HFFc6 (cell line): ENCODE results near the gene ETFA. TPM values are rescaled to one million over a fixed set of nuclear protein-coding genes. Genes with fewer than 3 reads are reported as not detected.

Experiments
- DNase-seq: peaks from one replicate; pipeline ENCODE4 v3.0.0-alpha.2; 2018
- H3K27ac Mint-ChIP-seq: 2 replicates; pipeline ENCODE4 v1.8.0; 2020; ENCODE audit warnings: mild to moderate bottlenecking, mixed read lengths
- H3K27me3 Mint-ChIP-seq: 2 replicates; pipeline ENCODE4 v1.8.0; 2021; ENCODE audit warnings: mild to moderate bottlenecking, moderate library complexity, mixed read lengths; ENCODE audit not compliant: insufficient read depth
- H3K36me3 Mint-ChIP-seq: 2 replicates; pipeline ENCODE4 v1.8.0; 2021; ENCODE audit warnings: low read depth, mixed read lengths
- H3K4me1 Mint-ChIP-seq: 2 replicates; pipeline ENCODE4 v1.8.0; 2020; ENCODE audit warnings: low read depth, mixed read lengths
- H3K4me3 Mint-ChIP-seq: 2 replicates; pipeline ENCODE4 v1.8.0; 2020; ENCODE audit warnings: mild to moderate bottlenecking, moderate library complexity, mixed read lengths
- H3K9me3 Mint-ChIP-seq: 2 replicates; pipeline ENCODE4 v1.8.0; 2020; ENCODE audit warnings: mild to moderate bottlenecking, mixed read lengths
- total RNA-seq, 6 experiments: library from RNA; stranded (reverse); fragmentation: NEBNext Ultra II Directional; extraction: Animal tissue kit (Norgen Biotek cat#: 25700); gene quantifications; 2 replicates in 1 of 6; 3 replicates in 5 of 6; pipeline ENCODE4 v1.2.3, GENCODE V29; 2021
- TF ChIP-seq, protein P1 (sequence below): fragments of 200-600 bp; sonication (generic); IDR thresholded peaks from 2 replicates; pipeline ENCODE4 v1.5.0; 2021; ENCODE audit warnings: antibody characterized with exemption, mild to moderate bottlenecking

The ETFA gene
- total RNA-seq, 6 experiments from 2014 or later, result 127 to 161 (median 146) TPM

GRCh38 chr15:76330080-76330680 lies 18.9 kb upstream of the ETFA start:
- Mint-ChIP-seq H3K27ac (no peak overlapping the region), H3K27me3 (peaks cover 7% of the 10 kb centered on the region), H3K4me1 (peaks cover 40% of the 10 kb centered on the region), H3K36me3 (no peaks in the 10 kb centered on the region), H3K4me3 (no peak overlapping the region), H3K9me3 (no peaks in the 10 kb centered on the region)
- DNase-seq, result peak; percentile 62
- TF ChIP-seq, protein P1, sequence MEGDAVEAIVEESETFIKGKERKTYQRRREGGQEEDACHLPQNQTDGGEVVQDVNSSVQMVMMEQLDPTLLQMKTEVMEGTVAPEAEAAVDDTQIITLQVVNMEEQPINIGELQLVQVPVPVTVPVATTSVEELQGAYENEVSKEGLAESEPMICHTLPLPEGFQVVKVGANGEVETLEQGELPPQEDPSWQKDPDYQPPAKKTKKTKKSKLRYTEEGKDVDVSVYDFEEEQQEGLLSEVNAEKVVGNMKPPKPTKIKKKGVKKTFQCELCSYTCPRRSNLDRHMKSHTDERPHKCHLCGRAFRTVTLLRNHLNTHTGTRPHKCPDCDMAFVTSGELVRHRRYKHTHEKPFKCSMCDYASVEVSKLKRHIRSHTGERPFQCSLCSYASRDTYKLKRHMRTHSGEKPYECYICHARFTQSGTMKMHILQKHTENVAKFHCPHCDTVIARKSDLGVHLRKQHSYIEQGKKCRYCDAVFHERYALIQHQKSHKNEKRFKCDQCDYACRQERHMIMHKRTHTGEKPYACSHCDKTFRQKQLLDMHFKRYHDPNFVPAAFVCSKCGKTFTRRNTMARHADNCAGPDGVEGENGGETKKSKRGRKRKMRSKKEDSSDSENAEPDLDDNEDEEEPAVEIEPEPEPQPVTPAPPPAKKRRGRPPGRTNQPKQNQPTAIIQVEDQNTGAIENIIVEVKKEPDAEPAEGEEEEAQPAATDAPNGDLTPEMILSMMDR, result peak; percentile 73

GRCh38 chr15:76328958-76329357 lies 17.7 kb upstream of the ETFA start:
- H3K4me1 Mint-ChIP-seq, result peaks cover 41% of the 10 kb centered on the region
- TF ChIP-seq, protein P1, result no peak
- no peak for DNase-seq
- H3K36me3 Mint-ChIP-seq, result no peaks in the 10 kb centered on the region
- H3K4me3 Mint-ChIP-seq, result no peak overlapping the region
- H3K27ac Mint-ChIP-seq, result no peak overlapping the region
- peaks cover 12% of the 10 kb centered on the region for H3K27me3 Mint-ChIP-seq
- no peaks in the 10 kb centered on the region for H3K9me3 Mint-ChIP-seq

- H3K36me3 Mint-ChIP-seq, result no peaks in the 10 kb centered on the region
- TF ChIP-seq, protein P1, result no peak
- H3K27me3 Mint-ChIP-seq, result peaks cover 16% of the 10 kb centered on the region
- H3K4me1 Mint-ChIP-seq, result peaks cover 43% of the 10 kb centered on the region
- no peak for DNase-seq
- no peak overlapping the region for H3K27ac Mint-ChIP-seq
- no peaks in the 10 kb centered on the region for H3K9me3 Mint-ChIP-seq
- no peak overlapping the region for H3K4me3 Mint-ChIP-seq
Observed at GRCh38 chr15:76328106-76328696, 16.9 kb upstream of the ETFA start.

GRCh38 chr15:76327191-76328105 lies 16.2 kb upstream of the ETFA start:
- H3K27me3 Mint-ChIP-seq, result peaks cover 19% of the 10 kb centered on the region
- TF ChIP-seq, protein P1, result no peak; the same call in 1 of the 2 replicates
- H3K36me3 Mint-ChIP-seq, result no peaks in the 10 kb centered on the region
- DNase-seq, result peak; percentile 60
- no peak overlapping the region for H3K4me3 Mint-ChIP-seq
- no peak overlapping the region for H3K27ac Mint-ChIP-seq
- peaks cover 43% of the 10 kb centered on the region for H3K4me1 Mint-ChIP-seq
- H3K9me3 Mint-ChIP-seq, result no peaks in the 10 kb centered on the region

- peaks cover 53% of the 10 kb centered on the region for H3K4me1 Mint-ChIP-seq
- no peak for DNase-seq
- H3K36me3 Mint-ChIP-seq, result no peaks in the 10 kb centered on the region
- H3K9me3 Mint-ChIP-seq, result no peaks in the 10 kb centered on the region
- no peak overlapping the region for H3K27ac Mint-ChIP-seq
- peaks cover 23% of the 10 kb centered on the region for H3K27me3 Mint-ChIP-seq
- H3K4me3 Mint-ChIP-seq, result no peak overlapping the region
- TF ChIP-seq, protein P1, result no peak
Observed at GRCh38 chr15:76325704-76326103, 14.4 kb upstream of the ETFA start.
